Measurements from ENCODE around the gene TMEM229B. TPM values are rescaled to one million over a fixed set of nuclear protein-coding genes. Genes with fewer than 3 reads are reported as not detected.

TMEM229B gene
- total and polyA plus RNA-seq, 2 donors (not counting 1 experiment from before 2014, with no cell fraction given) = 6.9 to 8.2 TPM

GRCh38 chr14:67482231-67483164 is 6.0 kb downstream of the TMEM229B start:
- peaks cover 0 to 6% (median 0%) of the 10 kb centered on the region in 3 donors for H3K9me3 ChIP-seq (ENCODE audit: control extremely low read depth in 1 of 3, control insufficient read depth in 2 of 3, insufficient read depth in 1 of 3, low read length in 2 of 3)
- no peaks in the 10 kb centered on the region for H3K79me2 ChIP-seq (ENCODE audit: control insufficient read depth, insufficient read depth, low read length)
- ATAC-seq (ENCODE audit: low read depth) = no peak
- H3K4me3 ChIP-seq (ENCODE audit: control extremely low read depth in 1 of 5, extremely low read depth in 1 of 5, insufficient read depth in 1 of 5, low read depth in 2 of 5, low read length in 4 of 5) = no peak overlapping the region
- intact Hi-C loops (cut with micrococcal nuclease) = no loop called here
- H3K9me3 Mint-ChIP-seq (ENCODE audit: insufficient read depth) = no peaks in the 10 kb centered on the region
- H3K9ac ChIP-seq (ENCODE audit: low read length) = no peak overlapping the region
- peaks cover 0 to 15% of the 10 kb centered on the region in 2 experiments for H3K36me3 ChIP-seq (replicated peaks in 1 of 2; ENCODE audit: control extremely low read depth in 1 of 2, control insufficient read depth in 1 of 2, extremely low read depth in 1 of 2, insufficient read depth in 2 of 2, low read length in 1 of 2)
- no peak for DNase-seq
- 100% methylated on average over 4 of the region's 8 CpGs for WGBS (ENCODE audit: insufficient coverage)
- H3K27me3 ChIP-seq (replicated peaks in 1 of 4; ENCODE audit: control extremely low read depth in 1 of 4, control insufficient read depth in 3 of 4, insufficient read depth in 4 of 4, low read length in 3 of 4) = no peaks in the 10 kb centered on the region
- ChIA-PET CTCF (interaction anchor here (1.1 to 1.5 kb wide), 3 partner anchors 16 to 91 kb away, joined by 3 to 4 read pairs (median 3); no protein-coding TSS in a partner anchor), POLR2A (no interaction called here)
- peaks cover 28% of the 10 kb centered on the region for H3K4me1 Mint-ChIP-seq
- no peak overlapping the region for H3K4me3 Mint-ChIP-seq
- no peak overlapping the region for H3K4me2 ChIP-seq (replicated peaks; ENCODE audit: low read depth, low read length, poor library complexity, severe bottlenecking)
- H3K27ac ChIP-seq (ENCODE audit: low read length in 2 of 2) = no peak overlapping the region
- H3K4me1 ChIP-seq (ENCODE audit: control insufficient read depth in 2 of 2, insufficient read depth in 2 of 2, low read length in 2 of 2) = peaks cover 17 to 20% of the 10 kb centered on the region in 2 donors
- TF ChIP-seq CTCF (IDR thresholded peaks at IDR 0.05) = no peak
- TF ChIP-seq EZH2 (IDR thresholded peaks at IDR 0.05; ENCODE audit: borderline replicate concordance, insufficient read depth, low read depth, low read length, poor library complexity, severe bottlenecking) = no peak
- no peak overlapping the region for H3K27ac Mint-ChIP-seq
- H4K20me1 ChIP-seq (ENCODE audit: control insufficient read depth, insufficient read depth, low read length, poor library complexity, severe bottlenecking) = no peaks in the 10 kb centered on the region
- H3K27me3 Mint-ChIP-seq = no peaks in the 10 kb centered on the region
- no peak overlapping the region for H2AFZ ChIP-seq (ENCODE audit: insufficient read depth, low read depth, low read length, poor library complexity, severe bottlenecking)

DNA sequence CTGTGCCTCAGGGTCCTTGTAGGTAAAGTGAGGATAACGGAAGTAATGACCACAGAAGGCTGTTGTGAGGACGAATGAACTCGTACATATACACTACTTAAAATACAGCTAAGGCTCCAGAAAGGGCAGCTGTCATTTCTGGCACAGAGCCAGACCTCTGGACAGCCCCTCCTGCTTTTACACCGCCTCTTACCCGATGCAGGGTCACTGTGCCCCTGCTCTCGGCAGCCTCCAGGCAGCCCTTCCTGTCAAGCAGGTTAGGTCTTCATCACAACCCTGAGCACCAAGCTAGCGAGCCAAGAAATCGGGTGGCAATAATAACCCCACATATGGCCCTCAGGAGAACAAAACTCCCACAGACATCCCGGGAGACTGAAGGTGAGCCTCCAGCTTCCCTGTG is 8.5 kb downstream of the TMEM229B start:
- intact Hi-C loops (cut with micrococcal nuclease) = no loop called here
- Histone ChIP-seq H4K20me1 (ENCODE audit: control insufficient read depth, insufficient read depth, low read length, poor library complexity, severe bottlenecking) (no peaks in the 10 kb centered on the region), H2AFZ (ENCODE audit: insufficient read depth, low read depth, low read length, poor library complexity, severe bottlenecking) (no peak overlapping the region), H3K4me3 (ENCODE audit: control extremely low read depth in 1 of 5, extremely low read depth in 1 of 5, insufficient read depth in 1 of 5, low read depth in 2 of 5, low read length in 4 of 5) (no peak overlapping the region), H3K27me3 (replicated peaks in 1 of 4; ENCODE audit: control extremely low read depth in 1 of 4, control insufficient read depth in 3 of 4, insufficient read depth in 4 of 4, low read length in 3 of 4) (no peaks in the 10 kb centered on the region), H3K4me1 (ENCODE audit: control insufficient read depth in 2 of 2, insufficient read depth in 2 of 2, low read length in 2 of 2) (peaks cover 8 to 9% of the 10 kb centered on the region in 2 donors), H3K4me2 (replicated peaks; ENCODE audit: low read depth, low read length, poor library complexity, severe bottlenecking) (no peak overlapping the region), H3K27ac (ENCODE audit: low read length in 2 of 2) (no peak overlapping the region), H3K9ac (ENCODE audit: low read length) (no peak overlapping the region), H3K9me3 (ENCODE audit: control extremely low read depth in 1 of 3, control insufficient read depth in 2 of 3, insufficient read depth in 1 of 3, low read length in 2 of 3) (no peaks in the 10 kb centered on the region), H3K79me2 (ENCODE audit: control insufficient read depth, insufficient read depth, low read length) (no peaks in the 10 kb centered on the region), H3K36me3 (replicated peaks in 1 of 2; ENCODE audit: control extremely low read depth in 1 of 2, control insufficient read depth in 1 of 2, extremely low read depth in 1 of 2, insufficient read depth in 2 of 2, low read length in 1 of 2) (no peaks in the 10 kb centered on the region)
- Mint-ChIP-seq H3K27ac (no peak overlapping the region), H3K27me3 (no peaks in the 10 kb centered on the region), H3K4me1 (peaks cover 11% of the 10 kb centered on the region), H3K9me3 (ENCODE audit: insufficient read depth) (no peaks in the 10 kb centered on the region), H3K4me3 (no peak overlapping the region)
- POLR2A ChIA-PET = no interaction called here
- 86% methylated on average over 5 of the region's 9 CpGs for WGBS (ENCODE audit: insufficient coverage)
- CTCF ChIA-PET = interaction anchor here (0.6 to 1.0 kb wide), 2 partner anchors 92 to 184 kb away, joined by 3 to 4 read pairs; no protein-coding TSS in a partner anchor
- no peak for ATAC-seq (ENCODE audit: low read depth)
- DNase-seq = no peak
- TF ChIP-seq CTCF (IDR thresholded peaks at IDR 0.05) (no peak), EZH2 (IDR thresholded peaks at IDR 0.05; ENCODE audit: borderline replicate concordance, insufficient read depth, low read depth, low read length, poor library complexity, severe bottlenecking) (no peak)
